ENCODE data around the gene EFCAB12.

Gene EFCAB12

DNA sequence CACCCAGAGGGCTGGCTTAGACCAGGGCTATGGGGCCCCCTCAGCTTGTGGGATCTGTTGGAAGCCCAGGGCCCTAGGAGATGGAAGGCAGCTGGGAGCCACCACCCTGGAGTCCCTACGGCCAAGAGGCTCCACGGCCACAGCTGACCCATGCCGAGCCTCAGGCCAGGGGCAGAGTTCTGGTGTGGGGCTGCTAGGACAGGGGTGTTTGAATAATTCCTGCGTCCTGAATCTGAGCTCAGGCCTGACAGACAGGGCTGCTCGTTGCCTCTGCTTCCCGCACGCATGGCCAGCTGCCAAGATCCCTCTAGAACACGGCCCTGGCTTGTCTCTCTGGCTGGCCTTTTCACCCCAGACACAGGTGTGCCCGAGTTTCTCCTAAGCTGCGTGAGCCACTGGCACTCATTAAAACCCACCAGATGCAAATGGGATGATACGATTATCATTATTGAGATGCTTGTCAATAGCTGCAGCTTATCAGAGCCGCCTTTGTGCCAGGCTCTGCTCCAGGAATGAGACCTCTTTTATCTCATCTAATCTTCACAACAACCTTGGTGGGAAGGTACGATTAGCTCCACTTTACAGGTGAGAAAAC, 70.2 kb downstream of the EFCAB12 start:
- no peaks in the 10 kb centered on the region for H3K27me3 Mint-ChIP-seq

DNA sequence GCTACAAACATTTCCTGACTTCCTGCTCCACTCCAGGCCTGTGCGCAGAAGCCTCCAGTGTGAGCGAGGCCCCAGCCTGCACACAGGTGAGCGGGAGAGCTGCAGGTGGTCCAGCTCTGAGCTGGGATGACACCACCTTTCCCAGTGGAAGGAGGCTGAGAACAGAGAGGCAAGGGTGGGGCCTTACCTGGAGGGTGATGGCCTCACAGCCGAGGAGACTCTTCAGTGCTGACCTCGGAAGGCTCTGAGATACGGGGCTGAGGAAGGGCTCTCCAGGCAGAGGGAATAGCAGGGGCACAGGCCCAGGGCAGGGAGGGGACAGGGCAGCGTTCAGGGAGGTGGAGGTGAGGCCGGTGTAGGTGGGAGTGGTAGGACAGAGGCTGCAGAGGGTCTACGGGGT, 70.8 kb downstream of the EFCAB12 start:
- H3K9me3 Mint-ChIP-seq: no peaks in the 10 kb centered on the region
- no peaks in the 10 kb centered on the region for H3K27me3 Mint-ChIP-seq
- H3K36me3 Mint-ChIP-seq: no peaks in the 10 kb centered on the region
- no peaks in the 10 kb centered on the region for H3K4me1 Mint-ChIP-seq
- no peak overlapping the region for H3K4me3 Mint-ChIP-seq
- H3K27ac Mint-ChIP-seq: peak overlapping the region; percentile 85

More for the DNA sequence above, 70.2 kb downstream of the EFCAB12 start:
- no peak overlapping the region for H3K27ac Mint-ChIP-seq
- no peaks in the 10 kb centered on the region for H3K4me1 Mint-ChIP-seq
- H3K9me3 Mint-ChIP-seq: no peaks in the 10 kb centered on the region
- no peaks in the 10 kb centered on the region for H3K36me3 Mint-ChIP-seq
- no peak overlapping the region for H3K4me3 Mint-ChIP-seq

DNA sequence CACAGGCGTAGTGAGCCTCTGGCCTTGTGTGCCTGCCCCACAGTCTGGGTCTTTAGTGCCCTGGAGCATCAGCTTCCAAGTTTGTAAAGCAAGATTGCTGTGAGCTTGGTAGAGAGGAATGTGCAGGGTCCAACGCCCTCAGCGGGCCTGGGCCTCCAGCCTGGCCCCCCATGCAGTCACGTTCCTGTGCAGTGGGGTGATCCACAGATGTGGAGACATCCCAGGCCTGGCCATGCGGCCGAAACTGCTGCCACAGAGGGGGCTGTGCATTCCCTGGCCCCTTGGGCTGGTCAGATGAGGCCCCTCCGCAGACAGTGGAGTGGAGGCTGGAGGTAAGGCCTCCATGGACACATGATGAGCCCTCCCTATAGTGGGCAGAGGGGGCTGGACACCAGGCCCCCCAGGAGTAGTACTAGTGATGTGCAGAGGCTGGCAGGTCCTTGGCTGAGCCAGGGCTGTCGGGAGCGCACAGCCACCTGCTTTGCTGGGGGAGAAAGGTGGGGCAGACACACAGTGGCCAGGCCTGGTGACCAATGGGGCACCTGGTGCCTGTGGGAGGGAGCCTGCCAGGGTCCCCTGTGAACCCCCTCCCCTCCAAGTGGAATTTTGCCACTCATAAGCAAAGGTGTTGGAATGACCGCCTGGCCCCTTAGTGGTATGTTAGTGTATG, 71.5 kb downstream of the EFCAB12 start:
- H3K27ac Mint-ChIP-seq: no peak overlapping the region
- no peaks in the 10 kb centered on the region for H3K27me3 Mint-ChIP-seq
- no peaks in the 10 kb centered on the region for H3K4me1 Mint-ChIP-seq
- no peaks in the 10 kb centered on the region for H3K36me3 Mint-ChIP-seq
- H3K9me3 Mint-ChIP-seq: no peaks in the 10 kb centered on the region
- H3K4me3 Mint-ChIP-seq: no peak overlapping the region

DNA sequence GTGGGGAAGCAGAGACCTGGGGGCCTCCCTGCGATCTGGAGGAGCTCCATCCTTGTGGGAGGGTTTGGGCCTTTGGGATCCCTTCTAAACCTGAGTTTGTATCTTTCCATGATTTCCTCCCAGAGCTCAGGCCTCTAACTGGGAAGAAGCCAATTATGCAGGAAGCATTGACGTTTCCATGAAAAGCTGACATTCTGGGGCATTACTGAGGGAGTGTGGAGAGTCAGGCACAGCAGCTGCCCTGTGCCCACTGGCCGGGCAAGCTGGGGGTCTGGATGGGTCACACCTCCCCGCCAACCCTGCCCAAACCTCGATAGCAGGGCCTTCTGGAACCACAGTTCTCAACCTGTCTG, 74.9 kb downstream of the EFCAB12 start:
- no peaks in the 10 kb centered on the region for H3K4me1 Mint-ChIP-seq
- H3K9me3 Mint-ChIP-seq: no peaks in the 10 kb centered on the region
- H3K4me3 Mint-ChIP-seq: no peak overlapping the region
- no peaks in the 10 kb centered on the region for H3K27me3 Mint-ChIP-seq
- no peaks in the 10 kb centered on the region for H3K36me3 Mint-ChIP-seq
- no peak overlapping the region for H3K27ac Mint-ChIP-seq

DNA sequence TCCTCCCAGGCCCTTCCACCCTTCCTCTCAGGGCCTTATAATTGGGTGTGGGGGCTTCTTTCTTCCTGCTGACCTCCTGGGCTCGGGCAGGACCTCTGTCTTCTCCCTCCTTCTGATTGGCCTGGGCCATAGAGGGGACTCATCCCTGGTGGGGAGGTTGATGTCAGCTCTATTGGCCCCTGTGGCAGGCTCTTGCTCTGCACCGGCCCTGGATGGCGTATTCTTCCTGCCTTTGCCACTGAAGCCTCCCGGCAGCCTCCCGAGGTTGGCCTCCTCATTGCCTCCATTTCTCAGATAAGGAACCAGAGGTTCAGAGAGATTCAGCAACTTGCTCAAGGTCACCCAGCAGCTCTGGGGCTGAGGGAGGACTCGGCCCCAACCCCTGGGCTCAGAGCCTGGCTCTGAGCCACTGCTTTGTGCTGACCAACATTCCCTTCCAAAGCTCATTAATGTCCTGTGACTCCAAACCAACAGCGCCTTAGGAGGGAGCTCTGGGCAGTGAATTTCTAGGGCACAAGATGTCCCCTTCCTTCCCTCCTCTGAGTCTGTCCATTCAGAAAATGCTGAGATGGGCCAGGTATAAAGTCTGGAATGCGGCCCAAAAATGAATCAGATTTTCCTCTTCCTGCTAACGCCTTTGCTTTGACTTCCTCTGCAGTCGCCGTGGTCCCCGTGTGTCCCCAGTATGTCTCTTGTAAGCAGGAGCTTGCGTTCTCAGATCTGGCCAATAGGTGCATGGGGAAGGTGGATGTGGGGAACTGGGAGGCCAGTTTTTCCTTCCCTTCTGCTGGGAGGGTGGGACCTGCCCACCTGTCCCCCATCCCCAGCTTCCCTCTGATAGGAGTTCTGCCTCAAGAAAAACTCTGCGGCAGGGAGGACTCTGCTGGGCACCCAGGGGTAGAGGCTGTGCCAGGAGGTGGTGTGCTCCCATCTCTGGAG, 75.5 kb downstream of the EFCAB12 start:
- H3K27me3 Mint-ChIP-seq: no peaks in the 10 kb centered on the region
- H3K4me3 Mint-ChIP-seq: no peak overlapping the region
- no peaks in the 10 kb centered on the region for H3K36me3 Mint-ChIP-seq
- no peak overlapping the region for H3K27ac Mint-ChIP-seq
- no peaks in the 10 kb centered on the region for H3K4me1 Mint-ChIP-seq
- no peaks in the 10 kb centered on the region for H3K9me3 Mint-ChIP-seq

DNA sequence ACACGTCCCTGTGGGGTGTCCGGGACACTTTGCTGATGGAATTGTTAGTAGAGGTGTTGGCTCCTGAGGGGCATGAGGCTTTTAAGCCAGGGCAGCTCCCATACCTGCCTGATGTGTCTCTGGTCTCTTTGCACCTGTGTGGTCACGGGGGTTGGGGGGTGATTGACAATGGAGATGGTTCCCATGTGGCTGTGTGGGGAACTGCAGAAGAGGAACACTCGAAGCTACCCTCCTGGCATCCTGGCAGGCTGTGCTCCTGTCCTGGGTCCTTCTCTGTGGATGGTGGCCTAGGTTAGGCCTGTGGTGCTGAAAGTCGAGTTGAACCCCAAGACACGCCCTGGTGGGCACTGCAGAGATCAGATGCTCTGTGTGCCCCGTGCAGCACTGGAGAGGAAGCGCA, 76.4 kb downstream of the EFCAB12 start:
- H3K27ac Mint-ChIP-seq: no peak overlapping the region
- no peaks in the 10 kb centered on the region for H3K36me3 Mint-ChIP-seq
- peaks cover 1% of the 10 kb centered on the region for H3K4me1 Mint-ChIP-seq
- H3K27me3 Mint-ChIP-seq: no peaks in the 10 kb centered on the region
- H3K9me3 Mint-ChIP-seq: no peaks in the 10 kb centered on the region
- no peak overlapping the region for H3K4me3 Mint-ChIP-seq
